ENCODE results near the gene MOSMO. TPM values are rescaled to one million over a fixed set of nuclear protein-coding genes. Genes with fewer than 3 reads are reported as not detected.

The MOSMO gene
- total and polyA plus RNA-seq, 4 donors: 3.9 to 13.6 (median 4.5) TPM

- 81% methylated on average over 4 of the region's 4 CpGs for WGBS
- H3K36me3 ChIP-seq (ENCODE audit: control insufficient read depth in 4 of 4, insufficient read depth in 3 of 4, low read depth in 1 of 4, low read length in 3 of 4): no peaks in the 10 kb centered on the region
- H3K9ac ChIP-seq (ENCODE audit: low read depth in 1 of 2, low read length in 2 of 2): no peak overlapping the region
- no peak for DNase-seq (ENCODE audit: low spot score)
- no peaks in the 10 kb centered on the region for H3K27me3 ChIP-seq (ENCODE audit: control insufficient read depth in 4 of 4, insufficient read depth in 4 of 4, low read length in 3 of 4)
- TF ChIP-seq GABPA (IDR thresholded peaks at IDR 0.05 in 1 of 2, conservative IDR thresholded peaks at IDR 0.05 in 1 of 2): no peak
- TF ChIP-seq RXRA (IDR thresholded peaks at IDR 0.05): no peak
- no peak for TF ChIP-seq NR2F2 (IDR thresholded peaks at IDR 0.05)
- TF ChIP-seq ATF3 (IDR thresholded peaks at IDR 0.05): no peak
- TF ChIP-seq FOXA2 (IDR thresholded peaks at IDR 0.05): no peak
- TF ChIP-seq HNF4G (IDR thresholded peaks at IDR 0.05): no peak
- no peak for TF ChIP-seq HNF4A (conservative IDR thresholded peaks at IDR 0.05)
- TF ChIP-seq RAD21 (IDR thresholded peaks at IDR 0.05): no peak
- TF ChIP-seq YY1 (IDR thresholded peaks at IDR 0.05): no peak
- peaks cover 6 to 21% (median 17%) of the 10 kb centered on the region in 4 donors for H3K4me1 ChIP-seq (ENCODE audit: control insufficient read depth in 4 of 4, insufficient read depth in 4 of 4, low read length in 3 of 4)
- H3K27ac ChIP-seq (ENCODE audit: low read depth in 1 of 2, low read length in 2 of 2): no peak overlapping the region
- H3K9me3 ChIP-seq (ENCODE audit: control insufficient read depth in 4 of 4, low read length in 3 of 4): no peaks in the 10 kb centered on the region
- no peak overlapping the region for H3K4me3 ChIP-seq (ENCODE audit: low read depth in 1 of 3, low read length in 3 of 3)
Observed at GRCh38 chr16:22016927-22017326, 9.0 kb downstream of the MOSMO start.

- TF ChIP-seq RXRA (IDR thresholded peaks at IDR 0.05) (no peak), JUND (IDR thresholded peaks at IDR 0.05) (no peak), SP1 (IDR thresholded peaks at IDR 0.05) (no peak), TAF1 (conservative IDR thresholded peaks at IDR 0.05) (no peak), GABPA (IDR thresholded peaks at IDR 0.05 in 1 of 2, conservative IDR thresholded peaks at IDR 0.05 in 1 of 2) (no peak), FOXA1 (IDR thresholded peaks at IDR 0.05) (no peak), RAD21 (IDR thresholded peaks at IDR 0.05) (no peak), REST (IDR thresholded peaks at IDR 0.05) (no peak), ATF3 (IDR thresholded peaks at IDR 0.05) (no peak), EGR1 (IDR thresholded peaks at IDR 0.05; ENCODE audit: low read depth in 2 of 2) (no peak), NR2F2 (IDR thresholded peaks at IDR 0.05) (no peak), HNF4G (IDR thresholded peaks at IDR 0.05) (no peak), MAX (IDR thresholded peaks at IDR 0.05) (no peak), ZBTB33 (IDR thresholded peaks at IDR 0.05) (no peak), YY1 (IDR thresholded peaks at IDR 0.05) (no peak), FOXA2 (IDR thresholded peaks at IDR 0.05) (no peak), CTCF (IDR thresholded peaks at IDR 0.05; ENCODE audit: low read depth, low read length, missing input control) (no peak), HNF4A (conservative IDR thresholded peaks at IDR 0.05) (no peak)
- H3K9me3 ChIP-seq (ENCODE audit: control insufficient read depth in 4 of 4, low read length in 3 of 4): no peaks in the 10 kb centered on the region
- no peak overlapping the region for H3K27ac ChIP-seq (ENCODE audit: low read depth in 1 of 2, low read length in 2 of 2)
- no peaks in the 10 kb centered on the region for H3K36me3 ChIP-seq (ENCODE audit: control insufficient read depth in 4 of 4, insufficient read depth in 3 of 4, low read depth in 1 of 4, low read length in 3 of 4)
- H3K4me1 ChIP-seq (ENCODE audit: control insufficient read depth in 4 of 4, insufficient read depth in 4 of 4, low read length in 3 of 4): peaks cover 6 to 16% (median 14%) of the 10 kb centered on the region in 4 donors
- WGBS: 98% methylated on average over 1 of the region's 1 CpG
- no peak overlapping the region for H3K4me3 ChIP-seq (ENCODE audit: low read depth in 1 of 3, low read length in 3 of 3)
- no peaks in the 10 kb centered on the region for H3K27me3 ChIP-seq (ENCODE audit: control insufficient read depth in 4 of 4, insufficient read depth in 4 of 4, low read length in 3 of 4)
- no peak overlapping the region for H3K9ac ChIP-seq (ENCODE audit: low read depth in 1 of 2, low read length in 2 of 2)
- DNase-seq (ENCODE audit: low spot score): no peak
Observed at GRCh38 chr16:22018559-22018958, 10.6 kb downstream of the MOSMO start.

All from liver (tissue), 9 donors.